ENCODE data around the gene LMBRD1. TPM values are rescaled to one million over a fixed set of nuclear protein-coding genes. Genes with fewer than 3 reads are reported as not detected.

Gene LMBRD1
- total and polyA plus RNA-seq, 2 experiments from 2014 or later = 54.3 to 88.6 TPM

DNA sequence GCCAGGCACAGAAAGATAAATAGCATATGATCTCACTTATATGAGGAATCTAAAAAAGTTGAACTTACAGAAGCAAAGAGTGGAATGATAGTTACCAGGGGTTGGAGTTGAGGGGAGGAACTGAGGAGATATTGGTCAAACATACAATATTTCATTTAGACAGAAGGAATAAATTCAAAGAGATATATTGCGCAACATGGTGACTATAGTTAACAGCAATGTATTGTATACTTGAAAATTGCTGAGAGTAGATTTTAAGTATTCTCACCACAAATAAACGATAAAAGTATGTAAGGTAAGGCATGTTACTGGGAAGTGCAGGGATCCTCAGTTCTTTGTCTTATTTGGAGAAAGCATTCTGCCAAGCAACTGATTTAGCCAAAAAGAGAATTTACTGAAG lies 171.9 kb downstream of the LMBRD1 start:
- H2AFZ ChIP-seq = no peak overlapping the region
- H3K9me3 ChIP-seq (ENCODE audit: low read depth) = no peaks in the 10 kb centered on the region
- H3K27ac ChIP-seq = no peak overlapping the region
- no peaks in the 10 kb centered on the region for H4K20me1 ChIP-seq (ENCODE audit: insufficient read depth, poor library complexity, severe bottlenecking)
- no peaks in the 10 kb centered on the region for H3K79me2 ChIP-seq
- no peak overlapping the region for H3K4me3 ChIP-seq
- TF ChIP-seq EZH2 (IDR thresholded peaks at IDR 0.05; ENCODE audit: borderline replicate concordance) (no peak), EZH2phosphoT487 (IDR thresholded peaks at IDR 0.05; ENCODE audit: low read depth, severe bottlenecking, unreplicated experiment) (no peak)
- TF ChIP-seq, protein P1, sequence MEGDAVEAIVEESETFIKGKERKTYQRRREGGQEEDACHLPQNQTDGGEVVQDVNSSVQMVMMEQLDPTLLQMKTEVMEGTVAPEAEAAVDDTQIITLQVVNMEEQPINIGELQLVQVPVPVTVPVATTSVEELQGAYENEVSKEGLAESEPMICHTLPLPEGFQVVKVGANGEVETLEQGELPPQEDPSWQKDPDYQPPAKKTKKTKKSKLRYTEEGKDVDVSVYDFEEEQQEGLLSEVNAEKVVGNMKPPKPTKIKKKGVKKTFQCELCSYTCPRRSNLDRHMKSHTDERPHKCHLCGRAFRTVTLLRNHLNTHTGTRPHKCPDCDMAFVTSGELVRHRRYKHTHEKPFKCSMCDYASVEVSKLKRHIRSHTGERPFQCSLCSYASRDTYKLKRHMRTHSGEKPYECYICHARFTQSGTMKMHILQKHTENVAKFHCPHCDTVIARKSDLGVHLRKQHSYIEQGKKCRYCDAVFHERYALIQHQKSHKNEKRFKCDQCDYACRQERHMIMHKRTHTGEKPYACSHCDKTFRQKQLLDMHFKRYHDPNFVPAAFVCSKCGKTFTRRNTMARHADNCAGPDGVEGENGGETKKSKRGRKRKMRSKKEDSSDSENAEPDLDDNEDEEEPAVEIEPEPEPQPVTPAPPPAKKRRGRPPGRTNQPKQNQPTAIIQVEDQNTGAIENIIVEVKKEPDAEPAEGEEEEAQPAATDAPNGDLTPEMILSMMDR (IDR thresholded peaks at IDR 0.05; ENCODE audit: poor library complexity) = no peak
- H3K27me3 ChIP-seq = no peaks in the 10 kb centered on the region
- H3K36me3 ChIP-seq (replicated peaks; ENCODE audit: insufficient read depth, low read depth) = no peaks in the 10 kb centered on the region
- WGBS (ENCODE audit: low lambda C conversion rate, missing lambda C conversion rate) = 51% methylated on average over 2 of the region's 2 CpGs
- no peak for DNase-seq (ENCODE audit: low spot score)
- no peaks in the 10 kb centered on the region for H3K9me2 ChIP-seq (replicated peaks; ENCODE audit: insufficient read depth)
- H3K4me2 ChIP-seq = no peak overlapping the region
- H3K4me1 ChIP-seq (ENCODE audit: insufficient read depth) = no peaks in the 10 kb centered on the region

Other genes with a start within 250 kb of the LMBRD1 start
- 1.1 and 3.3 TPM in 2 replicates for gene COL19A1, start 69.5 kb upstream of the LMBRD1 start, total RNA-seq
- 0.05 and 1.2 TPM in 2 replicates for gene COL19A1, start 69.5 kb upstream of the LMBRD1 start, polyA plus RNA-seq

Data from hepatocyte (in vitro differentiated cells).